Measurements from ENCODE around the gene RNF8. TPM values are rescaled to one million over a fixed set of nuclear protein-coding genes. Genes with fewer than 3 reads are reported as not detected.
A peak's percentile ranks its signal among the peaks of the same experiment; 100 is the strongest.

The RNF8 gene
- total and polyA plus RNA-seq, 9 of the 15 experiments (the other 6 are each of a cell fraction or from before 2014, with no cell fraction given): 10.6 to 47.0 (median 37.5) TPM

DNA sequence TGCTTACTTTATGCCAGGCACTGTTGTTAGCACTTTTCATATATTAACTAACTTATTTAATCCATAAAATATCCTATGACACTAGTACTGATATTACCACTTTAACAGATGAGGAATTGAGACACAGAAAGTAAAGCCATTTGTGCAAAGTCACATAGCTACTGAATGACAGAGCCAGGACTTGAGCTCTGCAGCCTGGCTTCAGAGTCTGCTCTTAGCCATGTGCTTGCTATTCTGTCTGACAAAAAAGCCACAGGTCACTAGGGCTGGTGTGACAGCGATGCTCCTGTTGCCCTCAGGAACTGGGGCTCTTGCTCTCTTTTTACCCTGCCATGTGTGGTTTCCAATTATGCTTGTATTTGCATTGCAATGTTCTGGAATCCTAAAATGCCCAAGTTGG lies 44.7 kb upstream of the RNF8 start:
- in situ Hi-C loops (cut with MboI) (no loop called here), intact Hi-C loops (cut with micrococcal nuclease) (loop anchor here (10.0 kb wide), 1 partner anchor 544 kb away; no protein-coding TSS in a partner anchor)
- ChIA-PET POLR2A (interaction anchor here (0.6 to 1.4 kb wide), 5 partner anchors 16 to 550 kb away, joined by 3 to 4 read pairs (median 3); no protein-coding TSS in a partner anchor), CTCF (ENCODE audit: low intra/inter-chr PET ratio) (interaction anchor here (0.5 kb wide), 1 partner anchor 243 kb away, joined by 4 read pairs; no protein-coding TSS in a partner anchor)
- Histone ChIP-seq H3K9me3 (replicated peaks; ENCODE audit: control insufficient read depth, insufficient read depth, low read depth, low read length) (no peaks in the 10 kb centered on the region), H3K36me3 (ENCODE audit: control insufficient read depth, insufficient read depth, low read length) (peaks cover 64% of the 10 kb centered on the region), H3K27me3 (ENCODE audit: control insufficient read depth in 2 of 2, insufficient read depth in 2 of 2, low read length in 2 of 2) (no peaks in the 10 kb centered on the region), H3K4me2 (ENCODE audit: insufficient read depth, low read length) (no peak overlapping the region), H4K20me1 (replicated peaks; ENCODE audit: control insufficient read depth, insufficient read depth, low read length) (no peaks in the 10 kb centered on the region), H2AFZ (ENCODE audit: low read depth, low read length) (no peak overlapping the region), H3K9me1 (ENCODE audit: control insufficient read depth, insufficient read depth, low read length) (peaks cover 1% of the 10 kb centered on the region), H3K4me1 (replicated peaks in 1 of 2; ENCODE audit: control insufficient read depth in 2 of 2, insufficient read depth in 2 of 2, low read length in 2 of 2) (peaks cover 9 to 35% of the 10 kb centered on the region in 2 experiments), H3K27ac (ENCODE audit: extremely low read depth, low read depth, low read length) (no peak overlapping the region), H3K79me2 (ENCODE audit: control insufficient read depth, insufficient read depth, low read length) (no peaks in the 10 kb centered on the region), H3K4me3 (no peak overlapping the region), H3K9ac (ENCODE audit: insufficient read depth in 1 of 2, low read depth in 2 of 2, low read length in 2 of 2) (no peak overlapping the region)
- no peak for DNase-seq (ENCODE audit: extremely low read depth in 1 of 4, low spot score in 3 of 4)
- TF ChIP-seq, protein P1, sequence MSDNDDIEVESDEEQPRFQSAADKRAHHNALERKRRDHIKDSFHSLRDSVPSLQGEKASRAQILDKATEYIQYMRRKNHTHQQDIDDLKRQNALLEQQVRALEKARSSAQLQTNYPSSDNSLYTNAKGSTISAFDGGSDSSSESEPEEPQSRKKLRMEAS (CRISPR knock-in tag; IDR thresholded peaks at IDR 0.05): peak; percentile 54; the same call in 1 of the 2 replicates
- TF ChIP-seq ZNF316 (IDR thresholded peaks at IDR 0.05) (0 out of 2 replicates have a peak, but pooled peaks have one; percentile 13), C11orf30 (IDR thresholded peaks at IDR 0.05; ENCODE audit: low read depth) (peak; percentile 19; the same call in 1 of the 2 replicates), HDAC1 (IDR thresholded peaks at IDR 0.05) (0 out of 4 replicates have a peak, but pooled peaks of 1 of the 2 experiments have one; percentile 23)
- TF ChIP-seq, protein P2, sequence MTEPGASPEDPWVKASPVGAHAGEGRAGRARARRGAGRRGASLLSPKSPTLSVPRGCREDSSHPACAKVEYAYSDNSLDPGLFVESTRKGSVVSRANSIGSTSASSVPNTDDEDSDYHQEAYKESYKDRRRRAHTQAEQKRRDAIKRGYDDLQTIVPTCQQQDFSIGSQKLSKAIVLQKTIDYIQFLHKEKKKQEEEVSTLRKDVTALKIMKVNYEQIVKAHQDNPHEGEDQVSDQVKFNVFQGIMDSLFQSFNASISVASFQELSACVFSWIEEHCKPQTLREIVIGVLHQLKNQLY (CRISPR knock-in tag; conservative IDR thresholded peaks at IDR 0.05): no peak
- 71% methylated on average over 1 of the region's 1 CpG for WGBS (ENCODE audit: insufficient coverage, low coverage, missing lambda C conversion rate)
- peak; percentile 40 for ATAC-seq
- BruUV-seq (replicated peaks): no TSS peak
- no peak for FAIRE-seq
